Measurements from ENCODE around the gene PPID.
A peak's percentile ranks its signal among the peaks of the same experiment; 100 is the strongest.
"Not testable (repeated sequence)": the region's sequence is repeated elsewhere in the genome, so short reads cannot be mapped to it uniquely, and the experiment has no call there.

PPID gene

DNA sequence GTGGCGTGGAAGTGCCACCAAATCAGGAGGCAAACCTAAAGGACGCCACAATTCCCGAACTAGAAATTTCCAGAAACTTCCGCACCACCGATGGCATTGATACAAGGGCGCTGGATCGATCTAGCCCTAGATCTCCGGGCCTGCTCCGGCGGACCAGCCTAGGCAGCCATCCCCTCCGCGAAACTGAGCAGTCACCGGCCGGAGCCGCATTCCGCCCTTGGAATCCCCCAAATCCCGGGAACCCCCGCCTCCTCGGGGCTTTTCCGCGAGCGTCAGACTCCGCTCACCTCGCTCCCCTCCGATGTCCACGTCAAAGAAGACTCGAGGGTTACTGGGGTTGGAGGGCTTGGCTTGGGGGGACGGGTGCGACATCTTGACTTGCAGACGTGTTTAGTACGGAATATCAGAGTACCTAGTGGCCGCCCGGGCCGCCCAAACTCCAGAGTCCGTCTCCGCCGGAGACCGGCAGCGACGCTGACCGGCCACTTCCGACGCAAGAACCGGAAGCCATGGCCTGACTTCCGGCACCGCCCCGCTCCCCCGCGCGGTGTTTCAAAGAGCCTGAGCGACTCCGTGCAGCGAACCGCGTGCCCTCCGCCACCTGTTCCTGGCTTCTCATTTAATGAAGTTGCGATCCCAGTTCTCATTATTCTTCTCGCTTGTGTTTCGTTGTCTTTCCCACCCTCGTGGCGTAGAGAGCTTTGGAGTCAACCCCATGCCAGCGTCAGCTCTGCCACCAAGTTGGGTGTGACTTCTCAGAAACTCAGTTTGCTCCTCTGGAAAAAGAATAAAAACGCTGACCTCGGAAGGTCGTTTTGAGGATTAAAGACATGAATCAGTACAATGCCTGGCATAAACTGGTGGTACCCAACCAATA is at the start of gene PPID:
Gene PPID (minus strand): TSS at position 480 of the 877 bp plus-strand sequence. CDS start 108 bp downstream, at position 372.
- peak; percentile 83 for DNase-seq (ENCODE audit: low spot score)

DNA sequence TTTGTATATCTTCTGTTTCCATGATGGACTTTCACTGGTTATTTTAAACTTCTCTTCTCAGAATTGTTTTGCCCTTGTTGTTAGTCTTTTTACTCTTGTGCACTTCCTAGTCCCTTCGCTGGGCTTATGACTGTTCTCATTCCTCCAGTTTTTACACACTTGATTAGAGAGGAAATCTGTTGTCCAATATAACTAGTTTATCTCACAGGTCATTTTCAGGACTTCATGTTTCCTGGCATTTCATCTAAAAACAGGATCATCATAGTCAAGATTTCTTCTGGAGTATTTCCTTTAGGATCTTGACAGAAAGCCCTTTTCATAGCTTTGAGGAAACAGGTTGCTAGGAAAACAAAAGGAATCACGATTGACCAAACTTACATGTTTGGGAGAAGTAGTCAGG is 48.6 kb upstream of the PPID start:
- no peak for DNase-seq (ENCODE audit: low spot score)

DNA sequence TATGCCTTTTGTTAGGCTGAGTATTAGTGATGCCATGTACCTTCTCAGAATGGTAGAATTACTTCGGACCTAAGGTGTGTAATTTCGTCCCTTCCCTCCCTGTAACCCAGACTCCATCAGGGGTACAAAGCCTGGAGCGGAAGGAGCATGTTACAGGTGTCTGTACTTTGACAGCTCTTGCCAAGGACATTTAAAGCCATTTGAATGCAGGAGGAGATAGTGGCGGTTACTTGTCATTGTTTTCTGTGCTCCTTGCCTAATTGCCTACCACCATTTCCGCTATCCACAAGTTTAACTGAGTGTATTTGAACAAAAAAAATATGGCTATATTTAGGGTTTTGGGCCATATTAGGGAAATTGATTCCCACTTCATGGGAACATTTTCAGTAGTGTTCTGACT is 47.5 kb upstream of the PPID start:
- no peak for DNase-seq (ENCODE audit: low spot score)

DNA sequence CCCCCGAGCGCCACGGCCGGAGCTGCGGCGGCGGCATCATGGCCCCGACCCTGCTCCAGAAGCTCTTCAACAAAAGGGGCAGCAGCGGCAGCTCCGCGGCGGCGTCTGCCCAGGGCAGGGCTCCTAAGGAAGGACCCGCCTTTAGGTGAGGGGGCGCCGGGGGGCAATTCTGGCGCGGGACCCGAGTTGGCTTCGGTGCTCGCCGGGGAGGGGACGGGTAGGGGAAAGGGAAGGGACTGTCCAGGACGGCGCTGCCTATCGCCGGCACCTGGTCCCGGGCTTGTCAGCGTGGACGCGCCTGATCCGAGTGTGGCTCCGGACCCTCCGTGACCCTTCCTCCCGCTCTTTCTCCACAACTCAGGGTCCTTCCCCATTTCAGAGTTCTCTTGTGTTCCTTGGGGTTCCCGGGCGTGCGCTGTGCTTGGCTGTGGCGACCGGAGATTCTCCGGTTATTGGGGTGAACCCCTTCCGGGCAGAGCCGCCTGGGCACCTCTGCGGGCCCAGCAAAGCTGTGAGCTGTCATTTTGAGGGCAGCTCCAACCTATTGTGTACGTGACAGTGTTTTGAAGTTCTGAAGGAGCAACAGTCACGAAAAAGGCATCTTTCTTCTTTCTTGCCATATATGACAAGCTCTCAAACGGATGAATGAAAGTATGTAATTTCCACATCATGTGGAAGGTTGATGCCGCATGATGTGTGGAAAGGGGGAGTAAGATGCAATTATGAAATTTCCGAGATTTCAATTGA is 46.2 kb upstream of the PPID start:
- DNase-seq (ENCODE audit: low spot score) = no peak

DNA sequence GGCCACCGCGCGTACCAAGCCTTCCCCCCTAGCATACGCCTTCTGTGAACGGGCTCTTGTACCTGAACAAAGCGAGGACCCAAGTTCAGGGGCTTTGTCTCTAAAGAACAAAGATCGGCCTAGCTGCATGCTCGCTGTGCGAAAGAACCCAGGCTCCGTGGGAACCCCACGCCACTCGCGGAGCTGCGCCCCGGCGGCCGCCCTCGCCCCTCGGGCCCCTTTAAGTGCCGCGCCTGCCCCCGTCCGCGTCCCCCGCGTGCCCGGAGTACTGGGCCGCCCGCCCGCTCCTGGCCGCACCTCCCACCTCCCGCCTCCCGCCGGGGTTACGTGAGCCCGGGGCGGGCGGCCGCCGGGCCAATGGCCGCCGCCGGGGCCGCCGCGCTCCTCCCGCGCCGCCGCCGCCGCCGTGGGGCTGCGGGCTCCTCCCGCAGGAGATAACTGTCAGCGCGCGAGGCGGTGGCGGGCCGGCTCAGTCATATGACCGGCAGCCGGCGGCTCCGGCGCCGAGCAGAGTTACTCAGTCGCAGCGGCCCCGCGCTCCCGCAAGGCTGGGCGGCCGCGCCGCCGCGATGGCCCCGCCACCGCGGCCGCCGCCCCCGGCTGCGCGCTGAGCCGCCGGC is 45.5 kb upstream of the PPID start, which contains the start of gene FNIP2:
Gene FNIP2 (plus strand): TSS at position 472 of the 620 bp plus-strand sequence. CDS start 187 bp downstream, outside the sequence.
- DNase-seq (ENCODE audit: low spot score) = peak; percentile 84

DNA sequence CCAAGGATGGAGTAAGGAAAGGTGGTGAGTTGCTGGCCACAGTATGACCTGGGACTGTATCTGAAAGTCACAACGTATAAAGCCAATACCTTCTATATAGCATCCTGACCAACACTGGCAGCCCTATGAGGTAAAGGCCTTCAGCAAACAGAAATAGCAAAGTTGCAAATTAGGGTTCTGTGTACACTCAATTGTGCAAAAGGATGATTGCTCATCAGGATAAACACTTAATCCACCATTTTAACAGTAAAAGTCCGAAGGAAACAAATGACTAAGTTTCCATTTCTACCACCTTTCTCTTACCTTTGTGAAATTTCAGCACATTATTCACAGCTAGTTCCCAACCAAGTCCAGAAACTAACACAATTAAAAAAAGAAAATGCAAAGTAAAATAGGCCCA is 44.3 kb upstream of the PPID start:
- no peak for DNase-seq (ENCODE audit: low spot score)

DNA sequence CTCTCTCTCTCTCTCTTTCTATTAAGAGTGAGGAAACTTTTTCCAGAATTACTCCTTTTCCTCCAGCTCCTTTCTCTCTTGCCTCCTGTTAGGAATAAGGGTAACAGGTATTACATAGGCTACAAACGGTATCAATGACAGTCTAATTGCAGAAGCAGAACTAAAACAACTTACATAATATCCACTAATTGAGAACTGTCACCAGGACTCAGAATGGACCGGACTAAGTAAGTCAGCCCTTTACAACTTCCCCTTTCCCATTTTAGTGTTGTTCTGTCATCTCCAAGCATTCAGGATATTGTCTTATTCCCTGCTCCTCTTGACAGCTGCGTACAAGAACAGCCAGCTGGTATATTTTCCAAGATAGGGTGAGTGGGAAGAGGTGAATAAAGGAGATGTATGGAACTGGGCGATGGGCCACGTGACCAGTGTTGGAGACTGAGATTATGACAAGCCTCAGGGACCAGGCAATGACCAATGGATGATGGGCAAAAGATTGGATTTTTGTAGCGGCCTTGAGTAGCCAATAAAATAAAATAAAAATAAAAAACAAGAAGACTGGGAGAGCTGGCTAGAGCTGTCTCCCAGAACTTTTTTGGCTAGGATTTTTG is 43.3 kb upstream of the PPID start:
- no peak for DNase-seq (ENCODE audit: low spot score)

DNA sequence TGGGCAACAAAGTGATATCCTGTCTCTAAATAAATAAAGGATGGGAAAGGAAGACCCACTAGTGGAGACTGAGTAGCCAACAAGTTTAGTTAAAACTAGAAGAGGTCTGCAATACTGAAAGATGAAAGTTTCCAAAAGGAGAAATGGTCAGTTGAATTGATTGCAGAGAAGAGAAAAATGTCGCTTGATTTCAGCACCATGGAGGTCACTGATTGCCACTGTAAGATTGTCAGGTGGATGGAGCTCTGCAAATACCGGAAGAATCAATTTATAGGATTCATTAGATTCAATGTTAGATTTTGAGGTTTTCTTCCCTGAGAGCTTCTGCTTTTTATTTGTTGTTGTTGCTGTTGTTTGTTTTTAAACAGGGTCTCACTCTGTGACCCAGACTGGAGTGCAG is 40.3 kb upstream of the PPID start:
- no peak for DNase-seq (ENCODE audit: low spot score)

DNA sequence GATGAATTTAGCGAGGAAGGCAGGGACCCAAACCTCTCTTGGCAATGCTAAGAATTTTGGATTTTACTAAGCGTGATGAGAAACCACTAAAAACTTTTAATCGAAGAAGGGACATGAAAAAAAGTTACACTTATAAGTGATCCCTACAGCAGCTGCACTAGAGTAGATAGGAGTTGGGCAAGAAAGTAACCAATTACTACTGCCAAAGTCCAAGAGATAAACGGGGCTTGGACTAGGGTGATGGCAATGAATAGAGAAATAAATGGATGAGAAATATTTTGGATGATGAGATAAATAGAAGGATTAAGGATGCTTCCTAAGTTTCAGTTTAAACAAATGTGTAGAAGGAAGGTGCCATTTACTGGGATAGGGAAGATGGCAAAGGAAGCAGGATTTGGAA is 39.4 kb upstream of the PPID start:
- no peak for DNase-seq (ENCODE audit: low spot score)

DNA sequence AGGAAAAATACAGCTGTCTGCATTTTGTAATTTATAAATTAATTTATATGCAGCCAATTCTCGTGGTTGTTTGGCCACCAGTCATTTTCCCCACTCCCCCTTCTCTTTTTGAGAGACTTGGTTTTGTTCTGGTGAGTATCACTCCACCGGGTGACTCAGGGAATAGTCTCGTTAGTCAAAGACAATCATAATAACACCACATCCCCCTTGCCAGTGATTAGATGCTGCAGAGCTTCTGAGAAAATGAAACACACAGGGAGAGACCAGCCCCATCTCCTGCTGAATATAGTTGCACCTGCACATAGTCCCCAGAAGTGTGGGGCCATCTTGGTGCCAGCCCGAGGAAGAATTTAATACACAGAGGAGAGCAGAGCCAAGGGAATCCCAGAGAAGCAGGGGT is 37.7 kb upstream of the PPID start:
- no peak for DNase-seq (ENCODE audit: low spot score)

DNA sequence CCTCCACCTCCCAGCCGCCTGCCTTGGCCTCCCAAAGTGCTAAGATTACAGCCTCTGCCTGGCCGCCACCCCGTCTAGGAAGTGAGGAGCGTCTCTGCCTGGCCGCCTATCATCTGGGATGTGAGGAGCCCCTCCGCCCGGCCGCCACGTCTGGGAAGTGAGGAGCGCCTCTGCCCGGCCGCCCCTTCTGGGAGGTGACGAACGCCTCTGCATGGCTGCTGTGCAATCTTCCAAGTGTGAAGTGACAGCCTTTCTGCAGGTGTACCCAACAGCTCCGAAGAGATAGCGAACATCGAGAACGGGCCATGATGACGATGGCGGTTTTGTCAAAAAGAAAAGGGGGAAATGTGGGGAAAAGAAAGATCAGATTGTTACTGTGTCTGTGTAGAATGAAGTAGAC is 36.3 kb upstream of the PPID start:
- DNase-seq (ENCODE audit: low spot score) = not testable (repeated sequence)

DNA sequence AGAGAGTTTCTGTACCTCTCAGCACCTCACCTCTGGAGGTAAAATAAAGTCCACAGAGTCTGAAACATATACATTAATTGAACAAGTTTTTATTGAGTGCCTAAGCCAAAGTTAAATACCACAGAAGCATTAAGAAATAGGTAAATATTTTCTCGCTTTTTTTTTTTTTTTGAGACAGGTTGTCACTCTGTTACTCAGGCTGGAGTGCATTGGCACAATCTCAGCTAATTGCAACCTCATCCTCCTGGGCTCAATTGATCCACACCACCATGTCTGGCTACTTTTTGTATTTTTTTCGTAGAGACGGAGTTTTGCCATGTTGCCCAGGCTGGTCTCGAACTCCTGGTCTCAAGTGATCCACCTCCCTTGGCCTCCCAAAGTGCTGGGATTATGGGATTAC is 35.5 kb upstream of the PPID start:
- no peak for DNase-seq (ENCODE audit: low spot score)

DNA sequence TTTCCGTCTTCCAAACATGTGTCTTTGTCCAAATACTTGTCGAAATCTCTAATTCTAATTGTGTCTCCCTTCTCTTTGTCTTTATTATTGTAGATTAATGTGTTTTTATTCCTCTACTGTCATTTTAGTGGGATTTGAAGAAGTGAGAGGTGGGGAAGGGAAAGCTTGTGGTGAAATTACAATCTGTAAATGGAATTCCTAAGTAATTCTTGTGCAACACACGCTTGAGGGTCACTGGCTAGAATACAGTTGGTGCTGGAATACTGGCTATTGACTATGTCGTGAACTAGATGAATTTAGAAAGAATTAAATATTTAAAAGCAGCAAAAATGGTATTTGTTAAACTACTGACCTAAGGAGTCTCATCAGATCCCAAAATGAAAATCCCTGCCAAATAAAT is 34.9 kb upstream of the PPID start:
- no peak for DNase-seq (ENCODE audit: low spot score)

DNA sequence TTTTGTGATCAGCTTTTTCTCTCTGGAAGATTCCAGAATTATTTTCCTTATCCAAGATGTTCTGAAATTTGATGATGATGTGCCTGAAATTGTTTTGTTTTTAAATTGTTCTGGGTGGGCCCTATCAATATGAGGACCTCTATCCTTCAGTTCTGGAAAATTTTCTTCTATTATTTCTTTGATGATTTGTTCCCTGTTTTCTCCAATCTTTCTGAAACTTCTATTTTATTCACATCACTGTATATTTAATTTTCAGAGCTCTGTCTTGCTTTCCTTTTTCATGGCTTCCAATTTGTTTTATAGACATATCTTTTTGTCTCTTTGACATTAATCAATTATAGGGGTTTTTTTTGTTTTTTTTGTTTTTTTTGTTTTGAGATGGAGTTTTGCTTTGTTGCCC is 33.4 kb upstream of the PPID start:
- no peak for DNase-seq (ENCODE audit: low spot score)

DNA sequence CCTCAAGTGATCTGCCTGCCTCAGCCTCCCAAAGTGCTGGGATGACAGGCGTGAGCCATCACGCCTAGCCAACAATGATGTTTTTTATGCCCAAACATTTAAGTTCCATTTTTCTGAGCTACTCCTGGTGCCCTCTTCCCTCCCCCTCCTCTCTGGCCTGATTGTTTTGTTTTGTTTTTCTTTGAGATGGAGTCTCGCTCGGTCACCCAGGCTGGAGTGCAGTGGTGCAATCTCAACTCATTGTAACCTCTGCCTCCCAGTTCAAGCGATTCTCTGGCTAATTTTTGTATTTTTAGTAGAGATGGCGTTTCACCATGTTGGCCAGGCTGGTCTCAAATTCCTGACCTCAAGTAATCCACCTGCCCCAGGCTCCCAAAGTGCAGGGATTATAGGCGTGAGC is 32.6 kb upstream of the PPID start:
- DNase-seq (ENCODE audit: low spot score) = not testable (repeated sequence)

DNA sequence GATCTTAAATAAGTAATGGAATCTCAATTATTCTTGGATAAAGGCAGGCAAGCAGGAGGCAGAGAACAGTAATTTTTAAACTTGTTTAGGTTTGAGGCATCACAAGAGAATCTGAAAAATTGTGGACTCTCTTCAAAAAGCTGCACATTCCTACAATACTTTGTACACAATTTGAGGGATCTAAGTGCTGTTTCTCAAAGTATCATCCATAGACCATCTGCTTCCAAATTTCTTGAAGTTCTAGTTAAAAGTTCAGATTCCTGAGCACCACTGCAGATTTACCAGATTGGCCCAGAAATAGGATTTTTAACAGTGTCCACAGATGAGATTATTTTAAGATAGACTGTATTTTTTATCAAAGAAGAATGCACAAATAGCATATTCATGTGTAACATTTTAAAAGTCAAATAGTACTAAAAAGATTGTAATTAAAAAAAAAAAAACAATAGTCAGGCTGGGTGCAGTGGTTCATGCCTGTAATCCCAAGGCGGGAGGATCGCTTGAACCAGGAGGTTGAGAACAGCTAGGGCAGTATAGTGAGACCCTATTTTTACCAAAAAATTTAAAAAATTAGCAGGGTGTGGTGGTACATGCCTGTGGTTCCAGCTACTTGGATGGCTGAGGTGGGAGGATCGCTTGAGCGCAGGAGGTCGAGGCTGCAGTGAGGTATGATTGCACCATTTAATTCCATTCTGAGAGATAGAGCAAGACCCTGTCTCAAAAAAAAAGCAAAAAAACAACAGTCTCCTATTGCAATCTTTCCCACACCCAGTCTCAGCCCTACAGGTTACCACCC is 31.4 kb upstream of the PPID start:
- no peak for DNase-seq (ENCODE audit: low spot score)

DNA sequence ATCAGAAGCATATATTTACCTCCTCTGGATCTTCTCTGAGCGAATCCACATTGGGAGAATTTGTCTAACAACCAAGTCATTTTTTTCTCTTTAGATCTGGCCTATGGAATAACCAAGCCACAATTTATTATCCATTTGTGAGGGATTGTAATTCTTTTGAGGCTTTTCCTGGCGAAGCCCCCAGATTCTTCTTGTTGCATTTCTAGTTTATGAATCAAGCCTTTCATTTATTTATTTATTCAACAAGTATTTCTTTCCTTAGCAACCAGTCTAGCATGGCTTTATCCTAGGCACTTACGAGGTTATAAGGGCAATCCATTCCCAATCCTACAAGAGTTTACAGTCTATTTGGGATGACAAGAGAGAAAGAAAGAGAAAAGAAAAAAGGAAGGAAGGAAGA is 27.2 kb upstream of the PPID start:
- no peak for DNase-seq (ENCODE audit: low spot score)

DNA sequence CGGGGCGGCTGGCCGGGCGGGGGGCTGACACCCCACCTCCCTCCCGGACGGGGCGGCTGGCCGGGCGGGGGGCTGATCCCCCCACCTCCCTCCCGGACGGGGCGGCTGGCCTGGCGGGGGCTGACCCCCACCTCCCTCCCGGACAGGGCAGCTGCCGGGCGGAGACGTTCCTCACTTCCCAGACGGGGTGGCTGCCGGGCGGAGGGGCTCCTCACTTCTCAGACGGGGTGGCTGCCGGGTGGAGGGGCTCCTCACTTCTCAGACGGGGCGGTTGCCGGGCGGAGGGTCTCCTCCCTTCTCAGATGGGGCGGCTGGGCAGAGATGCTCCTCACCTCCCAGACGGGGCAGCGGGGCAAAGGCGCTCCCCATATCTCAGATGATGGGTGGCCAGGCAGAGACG is 23.3 kb upstream of the PPID start:
- DNase-seq (ENCODE audit: low spot score) = not testable (repeated sequence)

DNA sequence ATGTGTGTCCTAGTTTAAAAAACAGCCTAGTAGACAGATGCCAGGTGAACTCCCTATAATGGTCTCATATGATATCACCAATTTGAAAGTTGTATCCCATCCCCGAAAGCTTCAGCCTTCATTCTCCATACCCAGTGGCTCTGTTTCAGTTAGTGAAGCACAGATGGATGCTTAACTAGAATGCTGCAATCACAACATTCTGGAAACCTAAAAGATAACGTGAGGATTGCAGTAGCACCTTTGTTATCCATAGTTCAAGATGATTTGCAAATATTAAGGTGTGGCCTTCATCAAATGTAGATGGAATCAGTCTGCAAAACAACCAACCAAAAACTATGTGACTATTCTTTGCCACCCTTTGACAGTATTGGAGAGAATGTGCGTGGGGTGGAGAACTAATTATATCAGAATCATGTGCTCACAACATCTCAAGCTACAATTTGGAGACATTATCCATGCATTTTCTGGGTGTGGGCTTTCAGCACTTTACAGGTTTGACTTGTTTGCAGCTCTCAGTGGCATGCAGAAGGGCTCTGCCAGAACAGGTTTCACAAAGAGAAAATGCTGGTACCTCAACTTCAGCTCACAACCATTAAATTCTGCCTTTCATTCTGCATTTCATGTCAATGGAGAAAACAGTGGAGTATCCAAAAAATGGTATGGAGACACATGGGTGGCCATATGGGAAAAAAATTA is 18.3 kb upstream of the PPID start:
- DNase-seq (ENCODE audit: low spot score) = no peak

DNA sequence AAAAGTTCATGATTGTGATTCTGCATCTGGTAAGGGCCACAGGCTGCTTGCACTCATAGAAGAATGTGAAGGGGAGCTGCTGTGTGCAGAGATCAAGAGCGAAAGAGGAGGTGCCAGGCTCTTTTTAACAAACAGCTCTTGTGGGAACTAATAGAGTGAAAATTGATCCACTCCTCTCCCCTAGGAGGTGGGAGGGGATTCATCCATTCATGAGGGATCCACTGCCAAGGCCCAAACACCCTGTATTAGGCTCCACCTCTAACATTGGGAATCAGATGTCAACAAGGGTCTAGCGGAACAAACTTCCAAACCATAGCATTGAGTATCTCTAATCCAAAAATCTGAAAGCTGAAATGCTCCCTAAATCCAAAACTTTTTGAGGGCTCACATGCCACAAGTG is 16.4 kb upstream of the PPID start:
- DNase-seq (ENCODE audit: low spot score) = no peak

DNA sequence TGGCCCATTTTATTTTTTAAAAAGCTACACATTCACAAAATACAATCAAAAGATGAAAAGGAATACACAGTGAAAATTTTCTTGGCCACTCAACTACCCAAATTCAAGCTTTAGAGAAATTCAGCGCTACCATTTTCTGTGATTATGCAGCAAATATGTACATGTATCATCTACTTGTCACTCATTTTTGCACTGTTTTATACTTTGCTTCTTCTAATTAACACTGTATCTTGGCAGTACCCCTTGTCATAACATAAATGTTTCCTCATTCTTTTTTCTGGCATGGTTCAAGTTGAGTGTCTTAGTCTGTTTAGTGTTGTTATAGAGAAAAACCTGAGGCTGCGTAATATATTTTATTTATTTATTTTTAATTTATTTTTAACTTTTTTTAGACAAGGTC is 15.7 kb upstream of the PPID start:
- DNase-seq (ENCODE audit: low spot score) = no peak
